Bone marrow (tissue), 2 donors: ENCODE data around the gene HSBP1.

Experiments used
- DNase-seq, 2 donors: peaks; one replicate each; lab custom pipeline; 2025; lab: John Stamatoyannopoulos, UW

Gene HSBP1

GRCh38 chr16:83807710-83808572 is at the start of gene HSBP1:
TSS of gene HSBP1 (plus strand) at chr16:83807978. CDS start at chr16:83808077, 99 bp downstream.
- DNase-seq, result peak; percentile 64 to 78

- DNase-seq, result no peak
These were observed 45.4 kb upstream of the HSBP1 start for GRCh38 chr16:83762141-83762991.

GRCh38 chr16:83762992-83763358 is 44.8 kb upstream of the HSBP1 start:
- DNase-seq, result no peak

GRCh38 chr16:83768986-83769385 is 38.8 kb upstream of the HSBP1 start:
- peak in 1 of 2 donors; percentile 16 for DNase-seq

- peak in 1 of 2 donors; percentile 24 for DNase-seq
These were observed 38.3 kb upstream of the HSBP1 start for GRCh38 chr16:83769397-83770008.

GRCh38 chr16:83771306-83771942 is 36.4 kb upstream of the HSBP1 start:
- no peak for DNase-seq

- DNase-seq, result no peak
These were observed 35.0 kb upstream of the HSBP1 start for GRCh38 chr16:83772806-83773205.

GRCh38 chr16:83774066-83774465 is 33.7 kb upstream of the HSBP1 start:
- DNase-seq, result no peak

- DNase-seq, result no peak
These were observed 30.8 kb upstream of the HSBP1 start for GRCh38 chr16:83776944-83777343.

GRCh38 chr16:83779886-83780285 is 27.9 kb upstream of the HSBP1 start:
- no peak for DNase-seq

GRCh38 chr16:83785455-83785854 is 22.3 kb upstream of the HSBP1 start:
- DNase-seq, result no peak

- DNase-seq, result no peak
These were observed 18.0 kb upstream of the HSBP1 start for GRCh38 chr16:83789642-83790401.

- DNase-seq, result no peak
These were observed 15.9 kb upstream of the HSBP1 start for GRCh38 chr16:83791916-83792315.

- no peak for DNase-seq
These were observed 15.4 kb upstream of the HSBP1 start for GRCh38 chr16:83792391-83792790.

- no peak for DNase-seq
These were observed 14.6 kb upstream of the HSBP1 start for GRCh38 chr16:83793179-83793578.

- no peak for DNase-seq
These were observed 12.8 kb upstream of the HSBP1 start for GRCh38 chr16:83794860-83795554.

GRCh38 chr16:83797013-83797412 is 10.8 kb upstream of the HSBP1 start:
- DNase-seq, result no peak

- no peak for DNase-seq
These were observed 8.4 kb upstream of the HSBP1 start for GRCh38 chr16:83799336-83799735.

- no peak for DNase-seq
These were observed 5.6 kb upstream of the HSBP1 start for GRCh38 chr16:83802135-83802534.

- no peak for DNase-seq
These were observed 5.1 kb upstream of the HSBP1 start for GRCh38 chr16:83802554-83803205.
